COR-L47 (cell line): ENCODE data around the gene FXYD2.
"Not testable (repeated sequence)": the region's sequence is repeated elsewhere in the genome, so short reads cannot be mapped to it uniquely, and the experiment has no call there.

Experiments
- DNase-seq: peaks from one replicate; lab custom pipeline; 2025; lab: John Stamatoyannopoulos, UW

Gene FXYD2

DNA sequence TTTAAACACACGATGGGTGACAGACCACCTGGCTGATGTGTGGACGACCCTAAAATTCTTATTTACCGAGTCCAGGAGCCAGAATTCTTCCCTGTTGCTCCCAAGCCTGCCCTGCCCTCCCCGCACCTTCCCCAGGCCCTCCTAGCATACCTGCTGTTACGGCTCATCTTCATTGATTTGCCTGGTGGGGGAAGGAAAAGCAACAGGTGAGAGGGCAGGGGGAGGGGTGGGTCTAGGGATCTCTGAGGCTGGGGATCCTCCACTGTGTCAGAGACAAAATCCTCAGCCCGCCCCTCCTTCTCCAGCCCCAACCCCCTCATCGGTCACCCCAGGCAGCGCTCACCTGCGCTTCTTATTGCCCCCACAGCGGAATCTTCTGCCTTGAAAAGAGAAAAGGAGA lies 4.0 kb downstream of the FXYD2 start:
- no peak for DNase-seq

DNA sequence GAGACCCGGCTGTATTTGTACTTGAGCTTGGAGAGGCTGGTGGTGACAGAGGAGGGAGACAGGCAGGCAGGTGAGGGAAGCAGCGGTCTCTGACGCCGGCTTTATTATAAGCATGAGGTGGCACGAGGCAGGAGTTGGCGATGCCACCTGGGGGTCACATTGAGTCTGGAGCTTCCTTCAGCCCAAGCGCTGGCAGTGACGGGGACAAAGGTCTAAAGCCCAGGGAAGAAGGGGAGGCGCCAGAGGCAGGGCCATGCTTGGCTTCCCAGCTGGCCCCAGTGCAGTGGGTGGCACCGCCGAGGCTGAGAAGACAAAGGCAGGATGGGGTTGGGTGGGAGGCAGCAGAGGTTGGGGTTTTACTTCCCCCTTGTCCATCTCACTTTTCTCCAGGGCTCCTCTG lies 4.5 kb downstream of the FXYD2 start:
- DNase-seq = peak; percentile 73

DNA sequence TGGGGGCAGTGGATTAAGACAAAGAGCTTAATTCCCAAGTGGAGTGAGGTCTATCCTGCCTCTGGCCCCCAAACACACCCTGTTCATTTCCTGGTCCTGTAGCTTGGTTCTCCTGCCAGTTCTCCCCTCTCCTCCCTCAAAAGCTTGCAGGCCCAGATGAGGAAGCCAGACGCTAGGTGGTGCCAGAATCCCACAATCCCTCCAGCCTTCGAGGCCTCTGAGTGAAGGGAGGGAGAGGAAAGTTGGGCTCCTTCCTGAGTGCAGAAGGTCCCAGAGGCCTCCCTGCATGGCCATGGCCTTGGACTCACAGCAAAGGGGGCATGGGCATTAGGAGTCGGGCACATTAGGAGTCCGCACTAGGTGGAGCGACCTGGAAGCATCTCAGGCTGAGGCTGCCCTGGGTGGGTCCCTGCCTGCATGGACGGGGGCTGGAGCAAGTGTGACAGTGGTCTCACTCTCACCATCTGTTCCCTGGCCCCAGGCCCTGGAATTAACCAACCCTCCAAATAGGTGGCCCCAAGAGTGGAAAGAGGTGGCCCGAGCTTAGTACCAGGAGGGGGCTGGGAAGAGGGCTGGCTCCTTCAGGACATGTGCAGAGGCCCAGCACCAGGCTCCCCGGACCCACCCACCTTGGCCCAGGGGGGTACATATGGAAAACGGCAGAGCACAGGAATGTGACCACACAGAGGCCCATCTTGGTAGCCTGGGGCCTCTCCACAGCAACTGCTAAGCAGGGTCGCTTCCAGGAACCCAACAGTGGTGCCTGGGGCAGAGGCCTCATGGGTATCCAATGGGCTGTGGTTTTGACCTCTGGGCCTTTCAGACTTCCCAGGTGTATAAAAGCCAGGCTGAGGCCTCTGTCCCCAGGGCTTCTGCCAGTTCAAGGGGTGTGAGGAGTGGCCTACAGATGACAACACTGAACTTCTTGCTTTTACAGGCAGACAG lies 5.2 kb downstream of the FXYD2 start:
- peak; percentile 57 for DNase-seq

GRCh38 chr11:117818041-117818873 lies 6.3 kb downstream of the FXYD2 start:
- DNase-seq = no peak

DNA sequence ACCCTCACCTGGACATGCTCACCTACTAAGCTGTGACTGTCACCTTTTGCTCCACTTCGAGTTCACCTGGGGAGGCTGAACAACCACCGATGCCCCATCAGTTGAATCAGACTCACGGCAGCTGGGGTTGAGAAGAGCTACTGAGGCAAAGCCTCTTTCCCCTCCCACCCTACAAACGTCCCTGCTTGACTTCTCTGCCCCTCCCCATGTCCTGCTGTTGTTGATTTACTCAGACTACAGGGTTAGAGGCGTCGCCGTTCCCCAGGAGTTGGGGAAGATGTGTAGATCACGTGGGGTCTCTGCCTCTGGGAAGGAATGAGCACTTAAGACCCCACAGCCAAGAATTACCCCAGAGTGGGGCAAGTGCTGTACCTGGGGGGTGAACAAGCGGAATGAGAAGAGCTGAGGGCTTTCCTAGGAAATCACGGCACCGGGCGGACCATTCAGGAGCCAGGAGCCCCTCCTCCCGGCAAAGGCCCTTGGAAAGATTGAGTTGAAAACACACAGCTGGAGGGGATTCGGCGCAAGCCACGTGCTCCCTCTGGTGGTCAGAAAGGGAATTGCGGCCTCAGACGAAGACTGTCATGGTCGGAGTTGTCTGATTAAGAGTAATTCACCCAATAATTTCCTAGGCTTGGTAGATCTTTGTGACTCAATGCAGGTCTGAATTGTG lies 7.0 kb downstream of the FXYD2 start:
- DNase-seq = peak; percentile 77

- DNase-seq = no peak
Observed at GRCh38 chr11:117816846-117817367, 7.6 kb downstream of the FXYD2 start.

DNA sequence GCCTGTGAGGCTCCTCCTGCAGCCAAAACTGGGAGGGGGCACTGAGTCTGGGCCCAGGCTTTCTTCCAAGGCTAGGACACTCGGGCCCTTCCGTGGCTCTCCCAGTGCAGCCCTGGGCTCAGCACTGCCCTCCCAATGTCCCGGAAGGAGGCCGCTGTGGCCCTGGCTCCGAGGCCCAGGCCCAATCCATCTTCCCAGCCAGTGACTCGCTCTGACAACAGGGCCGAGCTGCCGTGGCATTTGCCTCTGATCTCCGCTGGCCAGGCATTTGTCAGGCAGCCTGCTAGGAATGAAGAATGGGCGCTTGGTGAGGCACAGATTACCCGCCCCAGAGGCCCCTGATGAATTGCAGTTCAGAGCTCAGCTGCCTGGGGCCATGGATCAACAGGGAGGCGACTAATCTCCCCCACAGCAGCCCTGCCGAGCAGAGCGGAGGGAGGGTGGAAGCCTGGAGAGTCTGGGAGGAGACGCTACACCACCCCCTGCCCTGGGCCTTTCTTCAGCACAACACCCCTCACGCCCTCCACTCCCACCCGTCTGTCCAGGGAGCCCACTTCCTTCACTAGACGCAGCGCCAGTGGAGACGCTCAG lies 8.3 kb downstream of the FXYD2 start:
- no peak for DNase-seq

GRCh38 chr11:117815262-117815803 lies 9.2 kb downstream of the FXYD2 start:
- peak; percentile 73 for DNase-seq

- DNase-seq = peak; percentile 97
Observed at GRCh38 chr11:117814766-117815261, 9.7 kb downstream of the FXYD2 start.

- DNase-seq = no peak
Observed at GRCh38 chr11:117814204-117814765, 10.3 kb downstream of the FXYD2 start.

DNA sequence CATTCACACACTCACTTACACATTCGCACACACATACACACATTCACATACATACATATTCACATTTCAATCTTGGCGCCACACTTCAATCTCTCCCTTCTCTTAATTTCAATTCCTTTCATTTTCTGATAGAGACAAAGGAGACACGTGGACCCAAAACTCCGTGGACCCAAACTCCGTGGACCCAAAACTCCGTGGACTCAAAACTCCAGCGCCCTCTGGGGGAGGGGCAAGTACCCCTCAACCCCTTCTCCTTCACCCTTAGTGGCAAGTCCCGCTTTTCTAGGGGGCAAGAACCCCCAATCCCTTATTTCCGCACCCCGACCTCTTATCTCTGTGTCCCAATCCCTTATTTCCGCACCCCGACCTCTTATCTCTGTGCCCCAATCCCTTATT lies 14.5 kb downstream of the FXYD2 start:
- DNase-seq = not testable (repeated sequence)

DNA sequence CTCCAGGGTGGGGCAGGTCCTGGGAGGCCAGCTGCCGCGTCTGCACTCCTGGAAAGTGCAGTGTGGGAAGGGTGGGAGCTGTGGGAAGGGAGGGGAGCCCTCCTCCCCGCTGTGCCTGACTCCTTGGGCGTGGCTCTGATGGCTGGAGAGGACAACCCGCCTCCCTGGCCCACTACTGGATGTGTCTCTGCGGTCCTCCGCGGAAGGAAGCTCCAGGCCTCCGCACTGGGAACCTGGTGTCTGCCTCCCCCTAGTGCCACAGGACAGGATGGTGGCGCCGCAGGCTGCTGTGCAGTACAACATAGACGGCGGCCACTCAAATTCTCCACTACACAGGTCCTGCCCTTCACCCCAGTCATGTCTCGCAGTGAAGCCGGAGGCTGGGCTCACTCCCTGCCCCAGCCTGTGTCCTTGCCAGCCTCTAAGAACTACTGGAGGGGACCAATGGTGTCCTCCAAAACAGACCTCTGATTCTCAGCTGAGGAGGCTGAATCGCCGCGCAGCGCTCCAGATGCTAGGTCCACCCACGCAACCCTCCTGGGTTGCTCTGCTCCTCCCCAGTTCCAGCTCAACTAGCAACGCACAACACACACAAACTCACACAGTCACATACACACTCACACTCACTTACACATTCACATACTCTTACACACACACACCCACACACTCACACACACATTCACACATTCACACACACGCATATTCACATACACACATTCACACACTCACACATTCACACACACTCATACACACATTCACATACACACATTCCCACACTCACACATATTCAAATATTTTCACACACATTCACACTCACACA lies 15.1 kb downstream of the FXYD2 start:
- peak; percentile 83 for DNase-seq

GRCh38 chr11:117808784-117809183 lies 15.8 kb downstream of the FXYD2 start:
- DNase-seq = no peak

- peak; percentile 61 for DNase-seq
Observed at GRCh38 chr11:117807482-117808327, 16.8 kb downstream of the FXYD2 start.

GRCh38 chr11:117806846-117807245 lies 17.7 kb downstream of the FXYD2 start:
- no peak for DNase-seq

DNA sequence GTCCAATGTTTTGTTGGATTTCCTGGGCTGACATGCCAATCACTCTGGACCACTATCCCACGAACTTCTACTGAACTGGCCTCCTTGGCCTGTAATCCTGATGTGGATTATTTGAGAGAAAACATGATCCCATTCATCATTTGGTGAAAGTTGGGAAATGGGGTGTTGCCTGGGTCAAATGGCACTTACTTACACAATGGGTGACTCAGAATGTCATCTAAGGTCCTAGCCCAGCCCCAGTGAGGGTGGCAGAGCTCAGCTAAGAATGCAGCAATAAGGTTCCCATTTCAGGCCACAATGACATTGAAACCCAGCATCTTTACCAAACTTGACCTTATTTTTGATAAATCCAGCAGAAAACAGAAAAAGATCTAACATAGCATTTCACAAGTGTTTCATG lies 19.5 kb downstream of the FXYD2 start:
- no peak for DNase-seq

GRCh38 chr11:117803896-117804295 lies 20.6 kb downstream of the FXYD2 start:
- DNase-seq = no peak

GRCh38 chr11:117799634-117800033 lies 24.9 kb downstream of the FXYD2 start:
- no peak for DNase-seq
